Calu3 (cell line): ENCODE measurements around the gene PADI3. TPM values are rescaled to one million over a fixed set of nuclear protein-coding genes. Genes with fewer than 3 reads are reported as not detected.

Source experiments
- BruUV-seq: library from RNA; stranded (reverse); fragments of 400-500 nt; replicated peaks from 2 replicates; lab custom pipeline; 2021; lab: Mats Ljungman, UMichigan
- CTCF ChIA-PET: fragments of 300-600 bp; sonication (Branson Sonifier 250); formaldehyde crosslinking; loops from one replicate; lab custom pipeline; 2022; ENCODE audit warnings: antibody characterized with exemption; lab: Charles Lee
- DNase-seq: peaks from one replicate; pipeline ENCODE4 v3.0.0; 2022
- H3K27ac Mint-ChIP-seq: one replicate; pipeline ENCODE4 v1.8.0; 2022; ENCODE audit warnings: mixed read lengths; ENCODE audit not compliant: unreplicated experiment
- H3K27me3 Mint-ChIP-seq: one replicate; pipeline ENCODE4 v1.8.0; 2022; ENCODE audit warnings: mixed read lengths; ENCODE audit not compliant: unreplicated experiment
- H3K36me3 Mint-ChIP-seq: one replicate; pipeline ENCODE4 v1.8.0; 2022; ENCODE audit warnings: mild to moderate bottlenecking, moderate library complexity, mixed read lengths; ENCODE audit not compliant: insufficient read depth, unreplicated experiment
- H3K4me1 Mint-ChIP-seq: one replicate; pipeline ENCODE4 v1.8.0; 2022; ENCODE audit warnings: mild to moderate bottlenecking, low read depth, mixed read lengths; ENCODE audit not compliant: unreplicated experiment
- H3K4me3 Mint-ChIP-seq: one replicate; pipeline ENCODE4 v1.8.0; 2022; ENCODE audit warnings: mild to moderate bottlenecking, low read depth, moderate library complexity, mixed read lengths; ENCODE audit not compliant: unreplicated experiment
- H3K9me3 Mint-ChIP-seq: one replicate; pipeline ENCODE4 v1.8.0; 2022; ENCODE audit warnings: low read depth, mixed read lengths; ENCODE audit not compliant: unreplicated experiment
- intact Hi-C: fragments of 100-400 bp; cut with micrococcal nuclease; formaldehyde crosslinking; loops from one replicate; pipeline ENCODE4 v1.10.0; 2022; ENCODE audit not compliant: unreplicated experiment
- total RNA-seq: library from RNA; stranded (reverse); gene quantifications from 2 replicates; pipeline ENCODE4 v1.2.3, GENCODE V29; 2022
- TF ChIP-seq, protein P1 (sequence below): fragments of 200-600 bp; IDR thresholded peaks from one replicate; pipeline ENCODE4 v1.8.0; 2022; ENCODE audit warnings: antibody characterized with exemption; ENCODE audit not compliant: unreplicated experiment

The PADI3 gene
- total RNA-seq, 1 experiment from 2014 or later: 0.21 TPM

GRCh38 chr1:17218939-17219338 is 30.0 kb upstream of the PADI3 start:
- CTCF ChIA-PET: interaction anchor here (0.5 kb wide), 1 partner anchor 221 kb away, joined by 6 read pairs; the partner anchor contains the start of gene RCC2
- intact Hi-C loops: no loop called here
- no peak for DNase-seq
- Mint-ChIP-seq H3K27me3 (no peaks in the 10 kb centered on the region), H3K9me3 (no peaks in the 10 kb centered on the region), H3K4me1 (peaks cover 26% of the 10 kb centered on the region), H3K36me3 (no peaks in the 10 kb centered on the region), H3K4me3 (no peak overlapping the region), H3K27ac (no peak overlapping the region)
- no TSS peak for BruUV-seq
- TF ChIP-seq, protein P1, sequence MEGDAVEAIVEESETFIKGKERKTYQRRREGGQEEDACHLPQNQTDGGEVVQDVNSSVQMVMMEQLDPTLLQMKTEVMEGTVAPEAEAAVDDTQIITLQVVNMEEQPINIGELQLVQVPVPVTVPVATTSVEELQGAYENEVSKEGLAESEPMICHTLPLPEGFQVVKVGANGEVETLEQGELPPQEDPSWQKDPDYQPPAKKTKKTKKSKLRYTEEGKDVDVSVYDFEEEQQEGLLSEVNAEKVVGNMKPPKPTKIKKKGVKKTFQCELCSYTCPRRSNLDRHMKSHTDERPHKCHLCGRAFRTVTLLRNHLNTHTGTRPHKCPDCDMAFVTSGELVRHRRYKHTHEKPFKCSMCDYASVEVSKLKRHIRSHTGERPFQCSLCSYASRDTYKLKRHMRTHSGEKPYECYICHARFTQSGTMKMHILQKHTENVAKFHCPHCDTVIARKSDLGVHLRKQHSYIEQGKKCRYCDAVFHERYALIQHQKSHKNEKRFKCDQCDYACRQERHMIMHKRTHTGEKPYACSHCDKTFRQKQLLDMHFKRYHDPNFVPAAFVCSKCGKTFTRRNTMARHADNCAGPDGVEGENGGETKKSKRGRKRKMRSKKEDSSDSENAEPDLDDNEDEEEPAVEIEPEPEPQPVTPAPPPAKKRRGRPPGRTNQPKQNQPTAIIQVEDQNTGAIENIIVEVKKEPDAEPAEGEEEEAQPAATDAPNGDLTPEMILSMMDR: no peak

DNA sequence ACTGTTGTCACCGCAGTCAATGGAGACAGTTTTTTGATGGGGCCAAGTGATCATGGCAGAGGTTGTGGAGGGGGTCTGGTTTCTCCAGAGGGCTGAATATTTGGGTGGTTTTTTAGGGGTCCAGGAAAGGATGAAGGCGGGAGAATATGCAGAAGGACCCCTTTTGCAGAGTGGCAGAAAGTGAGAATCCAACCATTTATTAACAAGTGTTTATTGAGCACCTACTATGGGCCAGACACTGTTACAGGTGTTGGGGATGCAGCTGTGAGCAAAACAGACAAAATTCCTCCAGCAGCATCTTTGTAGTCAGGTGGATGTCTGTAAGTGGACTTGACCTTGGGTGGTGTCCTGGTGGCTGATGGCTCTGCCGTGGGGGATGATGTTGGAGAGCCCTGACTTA is 28.6 kb upstream of the PADI3 start:
- H3K27me3 Mint-ChIP-seq: no peaks in the 10 kb centered on the region
- intact Hi-C loops: no loop called here
- BruUV-seq: no TSS peak
- H3K4me1 Mint-ChIP-seq: peaks cover 12% of the 10 kb centered on the region
- no peak for DNase-seq
- CTCF ChIA-PET: interaction anchor here (0.9 kb wide), 1 partner anchor 8 kb away, joined by 4 read pairs; no protein-coding TSS in a partner anchor
- no peaks in the 10 kb centered on the region for H3K36me3 Mint-ChIP-seq
- no peak overlapping the region for H3K27ac Mint-ChIP-seq
- no peaks in the 10 kb centered on the region for H3K9me3 Mint-ChIP-seq
- TF ChIP-seq, protein P1: no peak
- no peak overlapping the region for H3K4me3 Mint-ChIP-seq

- no TSS peak for BruUV-seq
- no peak for DNase-seq
- no peaks in the 10 kb centered on the region for H3K36me3 Mint-ChIP-seq
- no peak overlapping the region for H3K27ac Mint-ChIP-seq
- TF ChIP-seq, protein P1: no peak
- no peak overlapping the region for H3K4me3 Mint-ChIP-seq
- no peaks in the 10 kb centered on the region for H3K9me3 Mint-ChIP-seq
- intact Hi-C loops: no loop called here
- H3K27me3 Mint-ChIP-seq: no peaks in the 10 kb centered on the region
- peaks cover 10% of the 10 kb centered on the region for H3K4me1 Mint-ChIP-seq
- CTCF ChIA-PET: no interaction called here
Observed at GRCh38 chr1:17222557-17222956, 26.3 kb upstream of the PADI3 start.

- DNase-seq: no peak
- BruUV-seq: no TSS peak
- TF ChIP-seq, protein P1: no peak
- Mint-ChIP-seq H3K4me3 (no peak overlapping the region), H3K27me3 (no peaks in the 10 kb centered on the region), H3K27ac (no peak overlapping the region), H3K9me3 (no peaks in the 10 kb centered on the region), H3K36me3 (no peaks in the 10 kb centered on the region), H3K4me1 (peaks cover 17% of the 10 kb centered on the region)
- CTCF ChIA-PET: interaction anchor here (0.6 kb wide), 1 partner anchor 144 kb away, joined by 4 read pairs; no protein-coding TSS in a partner anchor
- intact Hi-C loops: no loop called here
Observed at GRCh38 chr1:17224434-17224833, 24.5 kb upstream of the PADI3 start.
